Thyroid gland (tissue), 4 donors: ENCODE data around the gene PTGS2. TPM values are rescaled to one million over a fixed set of nuclear protein-coding genes. Genes with fewer than 3 reads are reported as not detected.

Experiments used
- DNase-seq, 2 donors: peaks; one replicate each; pipeline ENCODE4 v3.0.0-alpha.2; 2019
- H3K27ac ChIP-seq, 3 donors: fragments of 200-600 bp; sonication (generic); 1 replicate in 2 of 3; 2 replicates in 1 of 3; pipeline ENCODE4 v1.5.1; 2016 to 2019; ENCODE audit warnings: mild to moderate bottlenecking in 1 of 3, moderate library complexity in 1 of 3
- H3K27me3 ChIP-seq: fragments of 200-600 bp; sonication (generic); one replicate; pipeline ENCODE4 v1.5.1; 2019
- H3K36me3 ChIP-seq, 2 donors: fragments of 200-600 bp; sonication (generic); one replicate each; pipeline ENCODE4 v1.5.1; 2016 to 2019
- H3K4me1 ChIP-seq, 2 donors: fragments of 200-600 bp; sonication (generic); one replicate each; pipeline ENCODE4 v1.5.1; 2017 to 2019
- H3K4me3 ChIP-seq, 3 donors: fragments of 200-600 bp; sonication (generic); replicated peaks in 1 of 3; 1 replicate in 2 of 3; 2 replicates in 1 of 3; pipeline ENCODE4 v1.5.1; 2016; ENCODE audit warnings: mild to moderate bottlenecking in 1 of 3
- H3K9me3 ChIP-seq: fragments of 200-600 bp; sonication (generic); one replicate; pipeline ENCODE4 v1.5.1; 2017
- CTCF ChIP-seq, 6 experiments: fragments of 200-600 bp in 3 of 6; fragments of 450-650 bp in 3 of 6; sonication (generic) in 3 of 6; IDR thresholded peaks; one replicate each; pipeline ENCODE4 v1.5.1; 2016 to 2019; ENCODE audit warnings: antibody characterized with exemption in 6 of 6, mild to moderate bottlenecking in 2 of 6, inconsistent platforms in 1 of 6, moderate library complexity in 1 of 6
- POLR2A ChIP-seq, 2 donors: fragments of 450-650 bp; IDR thresholded peaks; one replicate each; pipeline ENCODE4 v1.6.1; 2017; ENCODE audit warnings: antibody characterized with exemption in 2 of 2, mild to moderate bottlenecking in 2 of 2, moderate library complexity in 1 of 2
- WGBS, 2 donors: methylation state at CpG; one replicate each; pipeline ENCODE4 v1.1.5; 2017; 5-methylcytosine and 5-hydroxymethylcytosine counted together
- intact Hi-C: fragments of 100-400 bp; cut with DNase I; formaldehyde crosslinking; loops from one replicate; pipeline ENCODE4 v1.15.1; 2023
- total RNA-seq, 4 donors: library from RNA; depleted of rRNA; stranded (reverse); fragments of >200 nt; gene quantifications; one replicate each; pipeline ENCODE4 v1.2.3, GENCODE V29; 2016

PTGS2 gene
- total RNA-seq, result 1 to 10 TPM in 2 of 4 donors, under 1 TPM in 2; 0.44 to 4.2 (median 2.0) TPM

DNA sequence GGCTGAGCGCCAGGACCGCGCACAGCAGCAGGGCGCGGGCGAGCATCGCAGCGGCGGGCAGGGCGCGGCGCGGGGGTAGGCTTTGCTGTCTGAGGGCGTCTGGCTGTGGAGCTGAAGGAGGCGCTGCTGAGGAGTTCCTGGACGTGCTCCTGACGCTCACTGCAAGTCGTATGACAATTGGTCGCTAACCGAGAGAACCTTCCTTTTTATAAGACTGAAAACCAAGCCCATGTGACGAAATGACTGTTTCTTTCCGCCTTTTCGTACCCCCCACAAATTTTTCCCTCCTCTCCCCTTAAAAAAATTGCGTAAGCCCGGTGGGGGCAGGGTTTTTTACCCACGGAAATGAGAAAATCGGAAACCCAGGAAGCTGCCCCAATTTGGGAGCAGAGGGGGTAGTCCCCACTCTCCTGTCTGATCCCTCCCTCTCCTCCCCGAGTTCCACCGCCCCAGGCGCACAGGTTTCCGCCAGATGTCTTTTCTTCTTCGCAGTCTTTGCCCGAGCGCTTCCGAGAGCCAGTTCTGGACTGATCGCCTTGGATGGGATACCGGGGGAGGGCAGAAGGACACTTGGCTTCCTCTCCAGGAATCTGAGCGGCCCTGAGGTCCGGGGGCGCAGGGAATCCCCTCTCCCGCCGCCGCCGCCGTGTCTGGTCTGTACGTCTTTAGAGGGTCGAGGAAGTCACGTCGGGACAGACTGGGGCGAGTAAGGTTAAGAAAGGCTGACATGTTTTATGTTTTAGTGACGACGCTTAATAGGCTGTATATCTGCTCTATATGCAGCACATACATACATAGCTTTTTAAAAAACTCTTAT, at the start of gene PTGS2:
Gene PTGS2 (minus strand): TSS at position 179 of the 817 bp plus-strand sequence. CDS start 133 bp downstream, at position 46.
- no peaks in the 10 kb centered on the region for H3K4me1 ChIP-seq
- H3K27me3 ChIP-seq, result no peaks in the 10 kb centered on the region
- intact Hi-C loops, result no loop called here
- 0 to 1% methylated on average over 41 to 45 of the region's 52 CpGs for WGBS, 2 donors
- TF ChIP-seq POLR2A (IDR thresholded peaks at IDR 0.05) (peak in 1 of 2 donors; percentile 73), CTCF (IDR thresholded peaks at IDR 0.05) (peak in 2 of 6 experiments; percentile 39 to 45)
- DNase-seq, result peak; percentile 72 to 76
- peak within 1 kb of the TSS; percentile 39 to 80 (median 62) for H3K27ac ChIP-seq
- no peaks in the 10 kb centered on the region for H3K9me3 ChIP-seq
- peak within 1 kb of the TSS; percentile 29 to 70 (median 56) for H3K4me3 ChIP-seq
- no peaks in the 10 kb centered on the region for H3K36me3 ChIP-seq

DNA sequence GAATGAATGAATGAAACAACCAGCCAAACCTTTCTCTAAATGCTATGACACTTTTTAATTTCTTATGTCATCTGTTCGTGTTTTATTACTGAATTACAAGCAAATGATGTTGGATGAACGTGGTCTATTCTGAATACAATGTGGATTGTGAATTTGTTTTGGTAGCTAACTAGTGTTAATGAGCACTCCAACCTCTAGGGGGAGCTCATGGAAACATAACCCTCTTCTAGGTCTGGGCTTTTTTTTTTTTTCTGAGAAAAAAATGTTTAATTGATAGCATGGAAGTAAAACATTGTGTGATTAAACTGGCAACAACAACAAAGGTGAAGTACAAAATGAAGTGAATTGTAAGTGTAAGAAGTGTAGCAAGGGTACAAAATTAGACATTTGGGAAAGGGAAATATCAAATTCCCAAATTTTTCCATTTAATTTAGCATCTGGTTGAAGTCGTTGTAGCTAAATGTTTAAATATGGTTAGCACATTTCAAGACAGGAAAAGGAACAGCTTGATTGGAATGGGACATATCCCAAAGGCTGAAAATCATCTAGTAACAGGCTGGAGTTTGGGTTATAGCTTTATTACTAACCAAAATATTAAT, 42.6 kb upstream of the PTGS2 start:
- Histone ChIP-seq H3K36me3 (no peaks in the 10 kb centered on the region), H3K4me1 (no peaks in the 10 kb centered on the region), H3K9me3 (no peaks in the 10 kb centered on the region), H3K27ac (no peak overlapping the region), H3K4me3 (no peak overlapping the region), H3K27me3 (no peaks in the 10 kb centered on the region)
- TF ChIP-seq POLR2A (IDR thresholded peaks at IDR 0.05), result no peak
- peak in 1 of 6 experiments; percentile 21 for TF ChIP-seq CTCF (IDR thresholded peaks at IDR 0.05)
- DNase-seq, result no peak
- intact Hi-C loops, result no loop called here
- WGBS, 2 donors, result 60 to 61% methylated on average over 3 of the region's 3 CpGs

- no peak overlapping the region for H3K4me3 ChIP-seq
- no peaks in the 10 kb centered on the region for H3K9me3 ChIP-seq
- intact Hi-C loops, result no loop called here
- TF ChIP-seq POLR2A (IDR thresholded peaks at IDR 0.05) (no peak), CTCF (IDR thresholded peaks at IDR 0.05) (no peak)
- no peaks in the 10 kb centered on the region for H3K4me1 ChIP-seq
- no peaks in the 10 kb centered on the region for H3K36me3 ChIP-seq
- no peaks in the 10 kb centered on the region for H3K27me3 ChIP-seq
- DNase-seq, result no peak
- H3K27ac ChIP-seq, result no peak overlapping the region
- WGBS, 2 donors, result 57 to 61% methylated on average over 2 of the region's 2 CpGs
Measured at GRCh38 chr1:186717286-186717685, 37.1 kb upstream of the PTGS2 start.

GRCh38 chr1:186715887-186716809, 35.9 kb upstream of the PTGS2 start:
- no peaks in the 10 kb centered on the region for H3K4me1 ChIP-seq
- no peaks in the 10 kb centered on the region for H3K36me3 ChIP-seq
- H3K4me3 ChIP-seq, result no peak overlapping the region
- no peaks in the 10 kb centered on the region for H3K27me3 ChIP-seq
- intact Hi-C loops, result no loop called here
- TF ChIP-seq POLR2A (IDR thresholded peaks at IDR 0.05), result no peak
- no peak for TF ChIP-seq CTCF (IDR thresholded peaks at IDR 0.05)
- DNase-seq, result no peak
- H3K27ac ChIP-seq, result no peak overlapping the region
- 81% methylated on average over 5 of the region's 5 CpGs for WGBS, 2 donors
- H3K9me3 ChIP-seq, result no peaks in the 10 kb centered on the region
